GM23338 (cell line): ENCODE data around the gene STIM2. TPM values are rescaled to one million over a fixed set of nuclear protein-coding genes. Genes with fewer than 3 reads are reported as not detected.

Source experiments
- ATAC-seq: fragments of 200-7000 bp; cut with Tn5 transposase; 3 replicates; pipeline ENCODE4 v1.9.1; 2020
- DNase-seq: peaks from one replicate; pipeline ENCODE4 v3.0.0-alpha.2; 2015; ENCODE audit warnings: low spot score
- H2AFZ ChIP-seq: fragments of 200-600 bp; sonication (generic); 2 replicates; pipeline ENCODE4 v1.8.0; 2016; ENCODE audit warnings: antibody characterized with exemption, mild to moderate bottlenecking, moderate library complexity
- H3F3A ChIP-seq: fragments of 200-600 bp; sonication (generic); replicated peaks from 2 replicates; pipeline ENCODE4 v1.8.0; 2017; ENCODE audit warnings: antibody characterized with exemption, mixed run types, low read depth
- H3K27ac ChIP-seq: fragments of 200-600 bp; sonication (generic); 2 replicates; pipeline ENCODE4 v1.6.1; 2016; ENCODE audit warnings: low read depth
- H3K27me3 ChIP-seq: fragments of 200-600 bp; sonication (generic); 2 replicates; pipeline ENCODE4 v1.8.0; 2016; ENCODE audit warnings: mild to moderate bottlenecking, mixed run types, moderate library complexity; ENCODE audit not compliant: insufficient read depth
- H3K36me3 ChIP-seq: fragments of 200-600 bp; sonication (generic); 2 replicates; pipeline ENCODE4 v1.8.0; 2016; ENCODE audit warnings: mild to moderate bottlenecking; ENCODE audit not compliant: insufficient read depth
- H3K4me1 ChIP-seq: fragments of 200-600 bp; sonication (generic); 2 replicates; pipeline ENCODE4 v1.8.0; 2016; ENCODE audit warnings: mild to moderate bottlenecking, moderate library complexity; ENCODE audit not compliant: insufficient read depth
- H3K4me2 ChIP-seq: fragments of 200-600 bp; sonication (generic); 2 replicates; pipeline ENCODE4 v1.7.1; 2017; ENCODE audit warnings: mixed run types
- H3K4me3 ChIP-seq: fragments of 200-600 bp; sonication (generic); 2 replicates; pipeline ENCODE4 v1.6.1; 2016; ENCODE audit warnings: mixed run types
- H3K79me2 ChIP-seq: fragments of 200-600 bp; sonication (generic); replicated peaks from 2 replicates; pipeline ENCODE4 v1.8.0; 2017; ENCODE audit warnings: mild to moderate bottlenecking; ENCODE audit not compliant: insufficient read depth
- H3K9me2 ChIP-seq: fragments of 200-600 bp; sonication (generic); 2 replicates; pipeline ENCODE4 v1.8.0; 2017; ENCODE audit not compliant: insufficient read depth
- H4K20me1 ChIP-seq: fragments of 200-600 bp; sonication (generic); replicated peaks from 2 replicates; pipeline ENCODE4 v1.8.0; 2017; ENCODE audit warnings: mild to moderate bottlenecking; ENCODE audit not compliant: insufficient read depth
- H3K27ac Mint-ChIP-seq: 2 replicates; pipeline ENCODE4 v1.8.0; 2020; ENCODE audit warnings: inconsistent platforms, mild to moderate bottlenecking, moderate library complexity, mixed read lengths
- H3K27me3 Mint-ChIP-seq: 3 replicates; pipeline ENCODE4 v1.8.0; 2022; ENCODE audit warnings: low read depth, mild to moderate bottlenecking, moderate library complexity, mixed read lengths, inconsistent platforms; ENCODE audit not compliant: insufficient read depth, poor library complexity
- H3K36me3 Mint-ChIP-seq: 3 replicates; pipeline ENCODE4 v1.8.0; 2021; ENCODE audit warnings: low read depth, mild to moderate bottlenecking, inconsistent platforms, moderate library complexity, mixed read lengths
- H3K4me1 Mint-ChIP-seq: 3 replicates; pipeline ENCODE4 v1.8.0; 2020; ENCODE audit warnings: mild to moderate bottlenecking, inconsistent platforms, mixed read lengths
- H3K4me3 Mint-ChIP-seq: 3 replicates; pipeline ENCODE4 v1.8.0; 2021; ENCODE audit warnings: moderate library complexity, mild to moderate bottlenecking, inconsistent platforms, mixed read lengths
- H3K9me3 Mint-ChIP-seq: 3 replicates; pipeline ENCODE4 v1.8.0; 2020; ENCODE audit warnings: moderate library complexity, mild to moderate bottlenecking, inconsistent platforms, mixed read lengths
- NANOG ChIP-seq: IDR thresholded peaks from 2 replicates; pipeline ENCODE4 v1.6.1; 2016; ENCODE audit warnings: antibody characterized with exemption, borderline replicate concordance
- STAT1 ChIP-seq: IDR thresholded peaks from one replicate; pipeline ENCODE4 v1.6.1; 2016; ENCODE audit warnings: antibody characterized with exemption; ENCODE audit not compliant: unreplicated experiment
- ZNF114 ChIP-seq: fragments of 250-450 bp; sonication (Bioruptor Pico); IDR thresholded peaks from 2 replicates; pipeline ENCODE4 v1.5.0; 2020; ENCODE audit warnings: mild to moderate bottlenecking, moderate library complexity
- ZNF331 ChIP-seq: fragments of 250-450 bp; sonication (Bioruptor Pico); IDR thresholded peaks from 2 replicates; pipeline ENCODE4 v1.5.0; 2020; ENCODE audit warnings: low read depth, mild to moderate bottlenecking, moderate library complexity
- ZNF462 ChIP-seq: fragments of 250-450 bp; sonication (Bioruptor Pico); IDR thresholded peaks from 2 replicates; pipeline ENCODE4 v1.5.0; 2020; ENCODE audit warnings: mild to moderate bottlenecking, moderate library complexity
- polyA plus RNA-seq: library from polyadenylated mRNA; unstranded; fragments of >200 nt; fragmentation: Nextera tagmentation; extraction: Ambion mirVana; gene quantifications from 2 replicates; pipeline ENCODE4 v1.2.1, GENCODE V29; 2016
- total RNA-seq: library from RNA; depleted of rRNA; stranded (reverse); fragments of >200 nt; shearing (Covaris generic); gene quantifications from 2 replicates; pipeline ENCODE4 v1.2.3, GENCODE V29; 2014
- TF ChIP-seq, protein P1 (sequence below): IDR thresholded peaks from 2 replicates; pipeline ENCODE4 v1.6.1; 2016; ENCODE audit warnings: antibody characterized with exemption

The STIM2 gene
- total and polyA plus RNA-seq, 2 experiments from 2014 or later, result 13.1 to 17.8 TPM

DNA sequence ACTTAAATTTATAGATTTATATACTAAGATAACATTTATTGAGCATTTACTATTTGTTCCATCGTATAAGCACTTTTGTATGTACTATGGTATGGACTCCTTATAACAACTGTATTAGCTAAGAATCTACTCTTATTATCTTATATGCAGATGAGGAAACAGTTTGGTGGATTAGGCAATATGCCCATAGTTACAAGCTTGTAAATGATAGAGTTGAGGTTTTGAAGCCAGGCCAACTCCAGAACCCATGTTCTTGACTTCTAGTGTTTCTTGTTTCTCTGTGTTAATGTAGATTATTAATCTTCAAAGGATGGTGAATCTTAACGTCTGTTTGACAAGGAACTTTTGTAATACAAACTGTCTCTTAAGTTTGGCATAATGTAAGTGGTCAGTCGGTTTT is 71.3 kb downstream of the STIM2 start:
- DNase-seq (no peak), ATAC-seq (no peak)
- Histone ChIP-seq H3K79me2 (peaks cover 13% of the 10 kb centered on the region; the same call in 1 of the 2 replicates), H4K20me1 (no peaks in the 10 kb centered on the region; the same call in 1 of the 2 replicates), H3K4me1 (0 out of 2 replicates have a peak, but pooled peaks cover 7% of the 10 kb centered on the region), H3K27ac (no peak overlapping the region), H3K36me3 (no peaks in the 10 kb centered on the region), H3K4me2 (no peak overlapping the region), H2AFZ (no peak overlapping the region), H3K27me3 (no peaks in the 10 kb centered on the region), H3K9me2 (no peaks in the 10 kb centered on the region), H3F3A (no peaks in the 10 kb centered on the region), H3K4me3 (no peak overlapping the region)
- Mint-ChIP-seq H3K27me3 (no peaks in the 10 kb centered on the region), H3K27ac (no peak overlapping the region), H3K36me3 (no peaks in the 10 kb centered on the region; the same call in 2 of the 3 replicates), H3K4me3 (no peak overlapping the region), H3K9me3 (no peaks in the 10 kb centered on the region), H3K4me1 (peaks cover 6% of the 10 kb centered on the region; the same call in 2 of the 3 replicates)
- TF ChIP-seq, protein P1, sequence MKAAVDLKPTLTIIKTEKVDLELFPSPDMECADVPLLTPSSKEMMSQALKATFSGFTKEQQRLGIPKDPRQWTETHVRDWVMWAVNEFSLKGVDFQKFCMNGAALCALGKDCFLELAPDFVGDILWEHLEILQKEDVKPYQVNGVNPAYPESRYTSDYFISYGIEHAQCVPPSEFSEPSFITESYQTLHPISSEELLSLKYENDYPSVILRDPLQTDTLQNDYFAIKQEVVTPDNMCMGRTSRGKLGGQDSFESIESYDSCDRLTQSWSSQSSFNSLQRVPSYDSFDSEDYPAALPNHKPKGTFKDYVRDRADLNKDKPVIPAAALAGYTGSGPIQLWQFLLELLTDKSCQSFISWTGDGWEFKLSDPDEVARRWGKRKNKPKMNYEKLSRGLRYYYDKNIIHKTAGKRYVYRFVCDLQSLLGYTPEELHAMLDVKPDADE, result no peak
- TF ChIP-seq ZNF331 (CRISPR knock-in tag) (no peak), ZNF462 (CRISPR knock-in tag) (no peak)

- H3K27ac ChIP-seq, result no peak overlapping the region
- Mint-ChIP-seq H3K4me3 (no peak overlapping the region), H3K9me3 (no peaks in the 10 kb centered on the region), H3K4me1 (peaks cover 18% of the 10 kb centered on the region), H3K27ac (no peak overlapping the region), H3K27me3 (no peaks in the 10 kb centered on the region), H3K36me3 (no peaks in the 10 kb centered on the region)
- peaks cover 22% of the 10 kb centered on the region for H3K79me2 ChIP-seq
- no peak overlapping the region for H3K4me2 ChIP-seq
- no peaks in the 10 kb centered on the region for H3K36me3 ChIP-seq
- H2AFZ ChIP-seq, result no peak overlapping the region
- TF ChIP-seq STAT1 (no peak), ZNF114 (CRISPR knock-in tag) (no peak), NANOG (no peak)
- H4K20me1 ChIP-seq, result no peaks in the 10 kb centered on the region
- no peaks in the 10 kb centered on the region for H3K9me2 ChIP-seq
- no peaks in the 10 kb centered on the region for H3F3A ChIP-seq
- no peak overlapping the region for H3K4me3 ChIP-seq
- no peak for ATAC-seq
- no peaks in the 10 kb centered on the region for H3K27me3 ChIP-seq
- DNase-seq, result no peak
- H3K4me1 ChIP-seq, result peaks cover 16% of the 10 kb centered on the region; the same call in 1 of the 2 replicates
Observed at GRCh38 chr4:26935397-26935796, 74.8 kb downstream of the STIM2 start.
